ENCODE results near the gene NEK3.
"Not testable (repeated sequence)": the region's sequence is repeated elsewhere in the genome, so short reads cannot be mapped to it uniquely, and the experiment has no call there.

Gene NEK3

GRCh38 chr13:52201439-52202193, 42.2 kb upstream of the NEK3 start:
- H3K4me1 ChIP-seq (ENCODE audit: low read depth, poor library complexity, severe bottlenecking); H3K4me2 ChIP-seq; H3K36me3 ChIP-seq (ENCODE audit: insufficient read depth); H3K79me2 ChIP-seq (ENCODE audit: insufficient read depth, low read depth); H4K20me1 ChIP-seq (ENCODE audit: insufficient read depth); H3K9ac ChIP-seq; H2AFZ ChIP-seq (ENCODE audit: low read depth); H3K27ac ChIP-seq; H3K27me3 ChIP-seq (ENCODE audit: insufficient read depth, low read depth); H3K4me3 ChIP-seq (IDR thresholded peaks at IDR 0.05; ENCODE audit: insufficient read depth, low read depth, low read length): not testable (repeated sequence)
- TF ChIP-seq, protein P1, sequence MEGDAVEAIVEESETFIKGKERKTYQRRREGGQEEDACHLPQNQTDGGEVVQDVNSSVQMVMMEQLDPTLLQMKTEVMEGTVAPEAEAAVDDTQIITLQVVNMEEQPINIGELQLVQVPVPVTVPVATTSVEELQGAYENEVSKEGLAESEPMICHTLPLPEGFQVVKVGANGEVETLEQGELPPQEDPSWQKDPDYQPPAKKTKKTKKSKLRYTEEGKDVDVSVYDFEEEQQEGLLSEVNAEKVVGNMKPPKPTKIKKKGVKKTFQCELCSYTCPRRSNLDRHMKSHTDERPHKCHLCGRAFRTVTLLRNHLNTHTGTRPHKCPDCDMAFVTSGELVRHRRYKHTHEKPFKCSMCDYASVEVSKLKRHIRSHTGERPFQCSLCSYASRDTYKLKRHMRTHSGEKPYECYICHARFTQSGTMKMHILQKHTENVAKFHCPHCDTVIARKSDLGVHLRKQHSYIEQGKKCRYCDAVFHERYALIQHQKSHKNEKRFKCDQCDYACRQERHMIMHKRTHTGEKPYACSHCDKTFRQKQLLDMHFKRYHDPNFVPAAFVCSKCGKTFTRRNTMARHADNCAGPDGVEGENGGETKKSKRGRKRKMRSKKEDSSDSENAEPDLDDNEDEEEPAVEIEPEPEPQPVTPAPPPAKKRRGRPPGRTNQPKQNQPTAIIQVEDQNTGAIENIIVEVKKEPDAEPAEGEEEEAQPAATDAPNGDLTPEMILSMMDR (conservative IDR thresholded peaks at IDR 0.05; ENCODE audit: low read depth, low read length): peak; percentile 33

DNA sequence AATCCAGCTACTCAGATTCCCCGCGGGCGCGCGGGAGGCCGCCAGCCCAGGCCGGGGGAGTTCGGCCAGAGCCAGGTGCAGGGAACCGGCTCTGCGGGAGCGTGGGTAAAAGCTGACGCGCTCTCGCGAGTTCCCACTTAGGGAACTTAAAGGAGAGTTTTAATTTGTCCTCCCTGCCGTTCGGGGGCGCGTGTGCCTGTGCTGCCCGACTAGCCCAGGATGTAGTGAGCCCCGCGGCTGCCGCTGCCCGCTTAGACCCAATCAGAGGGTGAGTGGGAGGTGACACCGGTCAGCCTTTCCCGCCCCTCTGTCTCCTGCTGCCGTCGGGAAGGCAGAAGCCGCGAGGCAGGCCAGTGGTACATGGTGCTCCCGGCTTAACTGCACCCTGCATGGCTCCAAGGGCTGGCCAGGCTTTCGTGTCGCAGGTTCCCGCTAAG, 36.0 kb upstream of the NEK3 start:
- Histone ChIP-seq H3K79me2 (ENCODE audit: insufficient read depth, low read depth) (peaks cover 32% of the 10 kb centered on the region; the same call in 1 of the 2 replicates), H2AFZ (ENCODE audit: low read depth) (no peak overlapping the region), H3K27ac (no peak overlapping the region), H3K4me1 (ENCODE audit: low read depth, poor library complexity, severe bottlenecking) (peaks cover 19% of the 10 kb centered on the region), H3K9ac (no peak overlapping the region), H3K36me3 (ENCODE audit: insufficient read depth) (no peaks in the 10 kb centered on the region), H3K4me2 (no peak overlapping the region), H3K4me3 (IDR thresholded peaks at IDR 0.05; ENCODE audit: insufficient read depth, low read depth, low read length) (no peak overlapping the region), H4K20me1 (ENCODE audit: insufficient read depth) (no peaks in the 10 kb centered on the region), H3K27me3 (ENCODE audit: insufficient read depth, low read depth) (no peaks in the 10 kb centered on the region)
- TF ChIP-seq, protein P1 (conservative IDR thresholded peaks at IDR 0.05; ENCODE audit: low read depth, low read length): no peak

DNA sequence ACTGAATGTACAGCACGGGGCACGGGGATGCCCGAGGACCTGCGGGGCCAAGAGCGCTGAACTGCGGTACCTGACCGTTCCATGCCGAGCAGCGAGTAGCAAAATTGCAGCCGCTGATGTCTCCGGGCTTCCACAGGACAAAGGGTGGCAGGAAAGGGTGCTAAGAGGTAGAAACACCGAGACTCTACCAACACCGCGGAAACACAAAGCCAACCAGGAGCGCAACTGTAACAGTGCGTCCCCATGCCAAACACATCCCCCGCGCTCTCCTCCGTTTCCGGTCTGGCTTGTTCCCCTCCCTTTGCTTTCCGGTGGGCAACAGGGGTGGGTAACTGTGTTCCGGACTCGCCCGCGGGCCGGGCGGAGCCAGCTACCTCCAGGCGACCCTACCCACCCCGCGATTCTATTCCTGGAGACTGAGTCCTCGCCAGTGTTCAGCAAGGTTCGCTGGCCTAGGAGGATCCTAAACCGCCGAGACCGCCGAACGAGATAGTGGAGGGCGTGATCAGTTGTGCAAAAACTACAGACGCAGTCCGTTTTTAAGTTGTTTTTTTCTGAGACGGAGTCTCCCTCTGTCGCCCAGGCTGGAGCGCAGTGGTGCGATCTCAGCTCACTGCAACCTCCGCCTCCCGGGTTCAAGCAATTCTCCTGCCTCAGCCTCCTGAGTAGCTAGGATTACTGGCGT, 34.9 kb upstream of the NEK3 start:
- Histone ChIP-seq H3K9ac (peak overlapping the region; percentile 55; the same call in 1 of the 2 replicates), H3K27me3 (ENCODE audit: insufficient read depth, low read depth) (no peaks in the 10 kb centered on the region), H3K4me2 (peak overlapping the region; percentile 78), H3K4me1 (ENCODE audit: low read depth, poor library complexity, severe bottlenecking) (peaks cover 29% of the 10 kb centered on the region), H3K27ac (peak overlapping the region; percentile 45), H3K36me3 (ENCODE audit: insufficient read depth) (no peaks in the 10 kb centered on the region), H3K4me3 (IDR thresholded peaks at IDR 0.05; ENCODE audit: insufficient read depth, low read depth, low read length) (peak overlapping the region; percentile 28), H3K79me2 (ENCODE audit: insufficient read depth, low read depth) (peaks cover 36% of the 10 kb centered on the region; the same call in 1 of the 2 replicates), H2AFZ (ENCODE audit: low read depth) (peak overlapping the region; percentile 87), H4K20me1 (ENCODE audit: insufficient read depth) (no peaks in the 10 kb centered on the region)
- TF ChIP-seq, protein P1 (conservative IDR thresholded peaks at IDR 0.05; ENCODE audit: low read depth, low read length): no peak

- peak overlapping the region; percentile 78 for H3K4me2 ChIP-seq
- H3K27me3 ChIP-seq (ENCODE audit: insufficient read depth, low read depth); H3K36me3 ChIP-seq (ENCODE audit: insufficient read depth); H4K20me1 ChIP-seq (ENCODE audit: insufficient read depth): not testable (repeated sequence)
- peak overlapping the region; percentile 28 for H3K4me3 ChIP-seq (IDR thresholded peaks at IDR 0.05; ENCODE audit: insufficient read depth, low read depth, low read length)
- peaks cover 39% of the 10 kb centered on the region; the same call in 1 of the 2 replicates for H3K79me2 ChIP-seq (ENCODE audit: insufficient read depth, low read depth)
- H2AFZ ChIP-seq (ENCODE audit: low read depth): peak overlapping the region; percentile 87
- peaks cover 36% of the 10 kb centered on the region for H3K4me1 ChIP-seq (ENCODE audit: low read depth, poor library complexity, severe bottlenecking)
- H3K9ac ChIP-seq: peak overlapping the region; percentile 55; the same call in 1 of the 2 replicates
- peak overlapping the region; percentile 45 for H3K27ac ChIP-seq
Measured at GRCh38 chr13:52193587-52194183, 34.3 kb upstream of the NEK3 start.

GRCh38 chr13:52187424-52188187, 28.2 kb upstream of the NEK3 start:
- not testable (repeated sequence) for H3K36me3 ChIP-seq (ENCODE audit: insufficient read depth); H3K27me3 ChIP-seq (ENCODE audit: insufficient read depth, low read depth); H4K20me1 ChIP-seq (ENCODE audit: insufficient read depth); H3K4me3 ChIP-seq (IDR thresholded peaks at IDR 0.05; ENCODE audit: insufficient read depth, low read depth, low read length); H2AFZ ChIP-seq (ENCODE audit: low read depth)
- Histone ChIP-seq H3K9ac (peak overlapping the region; percentile 17; the same call in 1 of the 2 replicates), H3K4me1 (ENCODE audit: low read depth, poor library complexity, severe bottlenecking) (peaks cover 53% of the 10 kb centered on the region), H3K27ac (peak overlapping the region; percentile 80), H3K79me2 (ENCODE audit: insufficient read depth, low read depth) (peaks cover 23% of the 10 kb centered on the region; the same call in 1 of the 2 replicates), H3K4me2 (peak overlapping the region; percentile 89)
